Naive thymus-derived CD4-positive, alpha-beta T cell (primary cell): Measurements from ENCODE around the gene SIK3. TPM values are rescaled to one million over a fixed set of nuclear protein-coding genes. Genes with fewer than 3 reads are reported as not detected.

ENCODE experiments used
- ATAC-seq: fragments of 150-1000 bp; cut with Tn5 transposase; 2 replicates; pipeline ENCODE4 v1.10.0; 2021; ENCODE audit warnings: mild to moderate bottlenecking, moderate library complexity
- CTCF ChIA-PET: fragments of 350-600 bp; sonication (Branson Sonifier 250); formaldehyde crosslinking; loops from one replicate; lab custom pipeline; 2021; ENCODE audit warnings: antibody characterized with exemption; lab: Charles Lee
- POLR2A ChIA-PET: fragments of 350-600 bp; sonication (Branson Sonifier 250); formaldehyde crosslinking; loops from one replicate; lab custom pipeline; 2021; ENCODE audit warnings: antibody characterized with exemption, inconsistent platforms; lab: Charles Lee
- DNase-seq, 9 donors: peaks; one replicate each; pipeline versions ENCODE4 v3.0.0 to v3.0.0-alpha.2; 2020 to 2022; ENCODE audit warnings: mixed read lengths in 1 of 9
- H3K27ac ChIP-seq: one replicate; pipeline ENCODE4 v1.7.0; 2013; ENCODE audit warnings: mild to moderate bottlenecking, low read depth, low read length, moderate library complexity
- H3K27me3 ChIP-seq, 2 donors: one replicate each; pipeline ENCODE4 v1.7.0; 2013; ENCODE audit warnings: low read length in 2 of 2, mild to moderate bottlenecking in 2 of 2, moderate library complexity in 2 of 2; ENCODE audit not compliant: control insufficient read depth in 2 of 2, insufficient read depth in 2 of 2
- H3K36me3 ChIP-seq, 3 experiments: 1 replicate in 2 of 3; 2 replicates in 1 of 3; pipeline ENCODE4 v1.7.0; 2013; ENCODE audit warnings: low read length in 3 of 3, mild to moderate bottlenecking in 3 of 3, moderate library complexity in 1 of 3; ENCODE audit not compliant: insufficient read depth in 3 of 3, control insufficient read depth in 2 of 3
- H3K4me1 ChIP-seq, 2 donors: one replicate each; pipeline ENCODE4 v1.7.0; 2013; ENCODE audit warnings: low read length in 2 of 2, mild to moderate bottlenecking in 2 of 2, moderate library complexity in 1 of 2; ENCODE audit not compliant: control insufficient read depth in 2 of 2, insufficient read depth in 2 of 2
- H3K4me3 ChIP-seq: 2 replicates; pipeline ENCODE4 v1.7.0; 2013; ENCODE audit warnings: mild to moderate bottlenecking, low read length
- H3K9me3 ChIP-seq, 3 experiments: 1 replicate in 2 of 3; 2 replicates in 1 of 3; pipeline ENCODE4 v1.7.0; 2013; ENCODE audit warnings: low read length in 3 of 3; ENCODE audit not compliant: control insufficient read depth in 2 of 3
- H3K27ac Mint-ChIP-seq, 9 donors: one replicate each; pipeline ENCODE4 v1.8.0; 2020 to 2022; ENCODE audit warnings: mixed read lengths in 9 of 9, mild to moderate bottlenecking in 8 of 9, moderate library complexity in 5 of 9, inconsistent platforms in 2 of 9
- H3K27me3 Mint-ChIP-seq, 5 donors: one replicate each; pipeline ENCODE4 v1.8.0; 2021 to 2022; ENCODE audit warnings: mixed read lengths in 5 of 5, mild to moderate bottlenecking in 1 of 5
- H3K36me3 Mint-ChIP-seq, 5 donors: one replicate each; pipeline ENCODE4 v1.8.0; 2020 to 2022; ENCODE audit warnings: mixed read lengths in 5 of 5, mild to moderate bottlenecking in 3 of 5, inconsistent platforms in 1 of 5
- H3K4me1 Mint-ChIP-seq, 7 donors: one replicate each; pipeline ENCODE4 v1.8.0; 2020 to 2022; ENCODE audit warnings: mixed read lengths in 7 of 7, mild to moderate bottlenecking in 3 of 7, inconsistent platforms in 1 of 7
- H3K4me3 Mint-ChIP-seq, 10 donors: one replicate each; pipeline ENCODE4 v1.8.0; 2020 to 2022; ENCODE audit warnings: mild to moderate bottlenecking in 10 of 10, mixed read lengths in 10 of 10, moderate library complexity in 6 of 10, inconsistent platforms in 2 of 10
- H3K9me3 Mint-ChIP-seq, 11 donors: one replicate each; pipeline ENCODE4 v1.8.0; 2020 to 2022; ENCODE audit warnings: mixed read lengths in 11 of 11, mild to moderate bottlenecking in 4 of 11, inconsistent platforms in 1 of 11, moderate library complexity in 1 of 11
- intact Hi-C, 2 donors: fragments of 100-400 bp; cut with micrococcal nuclease; formaldehyde crosslinking; loops; one replicate each; pipeline ENCODE4 v1.15.1; 2023
- polyA plus RNA-seq, 2 donors: library from polyadenylated mRNA; unstranded; fragments of 300-500 nt; fragmentation: Illumina TruSeq; gene quantifications; one replicate each; pipeline ENCODE4 v1.2.3, GENCODE V29; 2021
- total RNA-seq, 6 experiments: library from RNA in 5 of 6; stranded (reverse) in 5 of 6; gene quantifications; 1 replicate in 5 of 6; 2 replicates in 1 of 6; pipeline ENCODE4 v1.2.3 and lab custom pipeline; 2021 to 2026

The SIK3 gene
- total and polyA plus RNA-seq, 7 experiments from 2014 or later: 13.3 to 85.2 (median 64.4) TPM

- DNase-seq (no peak), ATAC-seq (no peak)
- Mint-ChIP-seq H3K9me3 (no peaks in the 10 kb centered on the region), H3K27me3 (no peaks in the 10 kb centered on the region), H3K4me3 (no peak overlapping the region), H3K4me1 (peaks cover 4 to 29% (median 16%) of the 10 kb centered on the region in 7 donors), H3K36me3 (peaks cover 5 to 18% (median 10%) of the 10 kb centered on the region in 5 donors), H3K27ac (no peak overlapping the region)
- POLR2A ChIA-PET: no interaction called here
- Histone ChIP-seq H3K4me1 (peaks cover 0 to 6% of the 10 kb centered on the region in 2 donors), H3K27me3 (no peaks in the 10 kb centered on the region), H3K4me3 (no peak overlapping the region), H3K36me3 (no peaks in the 10 kb centered on the region), H3K9me3 (no peaks in the 10 kb centered on the region), H3K27ac (no peak overlapping the region)
- intact Hi-C loops: no loop called here
- CTCF ChIA-PET: interaction anchor here (1.2 kb wide), 1 partner anchor 122 kb away, joined by 3 read pairs; no protein-coding TSS in a partner anchor
These were observed 186.1 kb downstream of the SIK3 start for GRCh38 chr11:116911976-116912734.

GRCh38 chr11:116910847-116911246, 187.4 kb downstream of the SIK3 start:
- Mint-ChIP-seq H3K27ac (peak overlapping the region in 2 of 9 donors; percentile 26 to 41), H3K4me1 (peaks cover 4 to 36% (median 16%) of the 10 kb centered on the region in 7 donors), H3K27me3 (no peaks in the 10 kb centered on the region), H3K9me3 (no peaks in the 10 kb centered on the region), H3K4me3 (no peak overlapping the region), H3K36me3 (peaks cover 7 to 16% (median 15%) of the 10 kb centered on the region in 5 donors)
- intact Hi-C loops: no loop called here
- Histone ChIP-seq H3K9me3 (no peaks in the 10 kb centered on the region), H3K27ac (no peak overlapping the region), H3K4me1 (peaks cover 0 to 6% of the 10 kb centered on the region in 2 donors), H3K27me3 (no peaks in the 10 kb centered on the region), H3K36me3 (no peaks in the 10 kb centered on the region), H3K4me3 (no peak overlapping the region)
- no peak for DNase-seq
- ChIA-PET CTCF (no interaction called here), POLR2A (no interaction called here)
- ATAC-seq: no peak

GRCh38 chr11:116910378-116910777, 187.8 kb downstream of the SIK3 start:
- Histone ChIP-seq H3K4me3 (no peak overlapping the region), H3K4me1 (peaks cover 0 to 6% of the 10 kb centered on the region in 2 donors), H3K27me3 (no peaks in the 10 kb centered on the region), H3K27ac (no peak overlapping the region), H3K9me3 (no peaks in the 10 kb centered on the region), H3K36me3 (no peaks in the 10 kb centered on the region)
- ChIA-PET CTCF (interaction anchor here (1.8 kb wide), 1 partner anchor 8 kb away, joined by 6 read pairs; no protein-coding TSS in a partner anchor), POLR2A (interaction anchor here (0.6 kb wide), 1 partner anchor 9 kb away, joined by 3 read pairs; no protein-coding TSS in a partner anchor)
- Mint-ChIP-seq H3K4me1 (peaks cover 4 to 39% (median 18%) of the 10 kb centered on the region in 7 donors), H3K36me3 (peaks cover 7 to 18% (median 15%) of the 10 kb centered on the region in 5 donors), H3K4me3 (no peak overlapping the region), H3K27me3 (no peaks in the 10 kb centered on the region), H3K27ac (peak overlapping the region in 2 of 9 donors; percentile 26 to 41), H3K9me3 (no peaks in the 10 kb centered on the region)
- no peak for ATAC-seq
- intact Hi-C loops: no loop called here
- DNase-seq: no peak

- CTCF ChIA-PET: interaction anchor here (1.1 to 1.8 kb wide), 2 partner anchors 9 to 17 kb away, joined by 3 to 6 read pairs; no protein-coding TSS in a partner anchor
- Mint-ChIP-seq H3K27me3 (no peaks in the 10 kb centered on the region), H3K27ac (peak overlapping the region in 1 of 9 donors; percentile 59), H3K4me3 (no peak overlapping the region), H3K4me1 (peaks cover 4 to 40% (median 22%) of the 10 kb centered on the region in 7 donors), H3K9me3 (no peaks in the 10 kb centered on the region), H3K36me3 (peaks cover 7 to 24% (median 15%) of the 10 kb centered on the region in 5 donors)
- H3K4me3 ChIP-seq: no peak overlapping the region
- no peak for ATAC-seq
- intact Hi-C loops: no loop called here
- H3K4me1 ChIP-seq: peaks cover 0 to 6% of the 10 kb centered on the region in 2 donors
- no peak overlapping the region for H3K27ac ChIP-seq
- no peaks in the 10 kb centered on the region for H3K27me3 ChIP-seq
- no peaks in the 10 kb centered on the region for H3K9me3 ChIP-seq
- DNase-seq: no peak
- POLR2A ChIA-PET: interaction anchor here (1.1 kb wide), 1 partner anchor 22 kb away, joined by 3 read pairs; no protein-coding TSS in a partner anchor
- H3K36me3 ChIP-seq: no peaks in the 10 kb centered on the region
These were observed 189.0 kb downstream of the SIK3 start for GRCh38 chr11:116909245-116909644.

GRCh38 chr11:116906479-116906878, 191.7 kb downstream of the SIK3 start:
- intact Hi-C loops: no loop called here
- H3K4me1 Mint-ChIP-seq: peaks cover 19 to 55% (median 43%) of the 10 kb centered on the region in 7 donors
- ChIA-PET CTCF (no interaction called here), POLR2A (no interaction called here)
- H3K27me3 Mint-ChIP-seq: no peaks in the 10 kb centered on the region
- peaks cover 18 to 20% of the 10 kb centered on the region in 2 donors for H3K4me1 ChIP-seq
- no peaks in the 10 kb centered on the region for H3K36me3 ChIP-seq
- no peak overlapping the region for H3K27ac ChIP-seq
- DNase-seq: no peak
- no peak for ATAC-seq
- H3K4me3 Mint-ChIP-seq: no peak overlapping the region
- H3K27ac Mint-ChIP-seq: peak overlapping the region in 1 of 9 donors; percentile 19
- peaks cover 10 to 27% (median 13%) of the 10 kb centered on the region in 5 donors for H3K36me3 Mint-ChIP-seq
- H3K9me3 Mint-ChIP-seq: no peaks in the 10 kb centered on the region
- no peak overlapping the region for H3K4me3 ChIP-seq
- no peaks in the 10 kb centered on the region for H3K27me3 ChIP-seq
- no peaks in the 10 kb centered on the region for H3K9me3 ChIP-seq

- no peak overlapping the region for H3K4me3 ChIP-seq
- intact Hi-C loops: no loop called here
- H3K27me3 ChIP-seq: no peaks in the 10 kb centered on the region
- Mint-ChIP-seq H3K4me1 (peaks cover 22 to 46% (median 30%) of the 10 kb centered on the region in 7 donors), H3K27ac (peak overlapping the region in 4 of 9 donors; percentile 1 to 65 (median 32)), H3K36me3 (peaks cover 12 to 40% (median 23%) of the 10 kb centered on the region in 5 donors), H3K4me3 (peak overlapping the region in 1 of 10 donors; percentile 2), H3K27me3 (no peaks in the 10 kb centered on the region), H3K9me3 (peaks cover 0 to 10% (median 5%) of the 10 kb centered on the region in 11 donors)
- DNase-seq: no peak
- ChIA-PET POLR2A (interaction anchor here (1.2 kb wide), 1 partner anchor 23 kb away, joined by 3 read pairs; no protein-coding TSS in a partner anchor), CTCF (interaction anchor here (0.6 to 1.3 kb wide), 2 partner anchors 197 to 202 kb away, joined by 3 to 6 read pairs; no protein-coding TSS in a partner anchor)
- no peaks in the 10 kb centered on the region for H3K36me3 ChIP-seq
- H3K4me1 ChIP-seq: peaks cover 18 to 20% of the 10 kb centered on the region in 2 donors
- ATAC-seq: no peak
- H3K27ac ChIP-seq: no peak overlapping the region
- peaks cover 0 to 5% (median 0%) of the 10 kb centered on the region in 3 experiments for H3K9me3 ChIP-seq
These were observed 195.1 kb downstream of the SIK3 start for GRCh38 chr11:116903090-116903489.
